Measurements from ENCODE around the gene PSD4. TPM values are rescaled to one million over a fixed set of nuclear protein-coding genes. Genes with fewer than 3 reads are reported as not detected.

Gene PSD4
- total and polyA plus RNA-seq, 5 donors from 2014 or later = 18.1 to 124 (median 22.7) TPM

GRCh38 chr2:113187771-113188170 is 14.0 kb downstream of the PSD4 start:
- Mint-ChIP-seq H3K9me3 (no peaks in the 10 kb centered on the region), H3K4me3 (peak overlapping the region in 2 of 4 donors; percentile 23 to 46), H3K27ac (peak overlapping the region; percentile 28 to 91 (median 87)), H3K36me3 (peaks cover 25% of the 10 kb centered on the region), H3K4me1 (peaks cover 24 to 76% (median 53%) of the 10 kb centered on the region in 4 donors), H3K27me3 (no peaks in the 10 kb centered on the region)
- Histone ChIP-seq H3K9me3 (ENCODE audit: control insufficient read depth in 2 of 2, low read length in 2 of 2) (no peaks in the 10 kb centered on the region), H3K36me3 (ENCODE audit: control insufficient read depth, insufficient read depth, low read length) (peaks cover 77% of the 10 kb centered on the region), H3K27ac (ENCODE audit: insufficient read depth, low read length, poor library complexity, severe bottlenecking) (no peak overlapping the region), H3K27me3 (ENCODE audit: control insufficient read depth, insufficient read depth, low read length) (no peaks in the 10 kb centered on the region), H3K4me1 (ENCODE audit: control insufficient read depth, insufficient read depth, low read length, poor library complexity, severe bottlenecking) (peaks cover 50% of the 10 kb centered on the region), H3K4me3 (ENCODE audit: low read depth, low read length) (no peak overlapping the region)
- no peak for ATAC-seq (ENCODE audit: low read depth in 2 of 2)
- no peak for DNase-seq

DNA sequence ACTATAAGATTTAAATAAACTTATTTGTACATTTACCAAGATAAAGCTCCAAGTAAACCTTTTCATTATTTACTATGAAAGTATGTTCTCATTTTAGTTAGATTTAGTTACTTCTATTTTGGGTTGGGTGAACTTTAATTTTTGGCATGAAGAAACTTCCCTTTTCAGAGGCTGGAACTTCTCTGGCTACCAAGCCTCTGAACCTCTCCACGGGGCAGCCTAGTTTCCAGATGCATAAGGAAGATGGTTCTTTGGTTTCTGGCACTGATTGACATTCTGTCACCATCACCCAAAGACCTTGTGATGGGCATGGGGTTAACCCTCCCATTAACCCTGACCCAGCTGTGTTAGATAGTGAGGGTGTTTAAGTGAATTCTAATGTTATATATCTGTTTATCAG is 17.1 kb downstream of the PSD4 start:
- peaks cover 19% of the 10 kb centered on the region for H3K4me1 ChIP-seq (ENCODE audit: control insufficient read depth, insufficient read depth, low read length, poor library complexity, severe bottlenecking)
- Mint-ChIP-seq H3K4me3 (no peak overlapping the region), H3K27ac (peak overlapping the region in 2 of 3 donors; percentile 27 to 87), H3K36me3 (peaks cover 34% of the 10 kb centered on the region), H3K27me3 (no peaks in the 10 kb centered on the region), H3K4me1 (peaks cover 24 to 53% (median 33%) of the 10 kb centered on the region in 4 donors), H3K9me3 (no peaks in the 10 kb centered on the region)
- H3K36me3 ChIP-seq (ENCODE audit: control insufficient read depth, insufficient read depth, low read length) = peaks cover 76% of the 10 kb centered on the region
- H3K27ac ChIP-seq (ENCODE audit: insufficient read depth, low read length, poor library complexity, severe bottlenecking) = no peak overlapping the region
- DNase-seq = no peak
- H3K4me3 ChIP-seq (ENCODE audit: low read depth, low read length) = no peak overlapping the region
- ATAC-seq (ENCODE audit: low read depth in 2 of 2) = no peak
- H3K9me3 ChIP-seq (ENCODE audit: control insufficient read depth in 2 of 2, low read length in 2 of 2) = no peaks in the 10 kb centered on the region
- no peaks in the 10 kb centered on the region for H3K27me3 ChIP-seq (ENCODE audit: control insufficient read depth, insufficient read depth, low read length)

GRCh38 chr2:113192459-113193100 is 18.8 kb downstream of the PSD4 start:
- ATAC-seq (ENCODE audit: low read depth in 2 of 2) (no peak), DNase-seq (no peak)
- Mint-ChIP-seq H3K4me3 (no peak overlapping the region), H3K36me3 (peaks cover 45% of the 10 kb centered on the region), H3K27ac (peak overlapping the region in 1 of 3 donors; percentile 84), H3K4me1 (peaks cover 28 to 55% (median 29%) of the 10 kb centered on the region in 4 donors), H3K9me3 (no peaks in the 10 kb centered on the region), H3K27me3 (no peaks in the 10 kb centered on the region)
- Histone ChIP-seq H3K27me3 (ENCODE audit: control insufficient read depth, insufficient read depth, low read length) (no peaks in the 10 kb centered on the region), H3K27ac (ENCODE audit: insufficient read depth, low read length, poor library complexity, severe bottlenecking) (no peak overlapping the region), H3K36me3 (ENCODE audit: control insufficient read depth, insufficient read depth, low read length) (peaks cover 75% of the 10 kb centered on the region), H3K4me1 (ENCODE audit: control insufficient read depth, insufficient read depth, low read length, poor library complexity, severe bottlenecking) (peaks cover 8% of the 10 kb centered on the region), H3K9me3 (ENCODE audit: control insufficient read depth in 2 of 2, low read length in 2 of 2) (no peaks in the 10 kb centered on the region), H3K4me3 (ENCODE audit: low read depth, low read length) (no peak overlapping the region)

GRCh38 chr2:113195923-113196501 is 22.2 kb downstream of the PSD4 start:
- Histone ChIP-seq H3K36me3 (ENCODE audit: control insufficient read depth, insufficient read depth, low read length) (peaks cover 80% of the 10 kb centered on the region), H3K4me1 (ENCODE audit: control insufficient read depth, insufficient read depth, low read length, poor library complexity, severe bottlenecking) (no peaks in the 10 kb centered on the region), H3K4me3 (ENCODE audit: low read depth, low read length) (no peak overlapping the region), H3K27ac (ENCODE audit: insufficient read depth, low read length, poor library complexity, severe bottlenecking) (no peak overlapping the region), H3K27me3 (ENCODE audit: control insufficient read depth, insufficient read depth, low read length) (no peaks in the 10 kb centered on the region), H3K9me3 (ENCODE audit: control insufficient read depth in 2 of 2, low read length in 2 of 2) (no peaks in the 10 kb centered on the region)
- H3K4me1 Mint-ChIP-seq = peaks cover 5 to 27% (median 8%) of the 10 kb centered on the region in 4 donors
- no peaks in the 10 kb centered on the region for H3K27me3 Mint-ChIP-seq
- no peak for ATAC-seq (ENCODE audit: low read depth in 2 of 2)
- no peak for DNase-seq
- H3K27ac Mint-ChIP-seq = peak overlapping the region in 2 of 3 donors; percentile 65 to 92
- H3K4me3 Mint-ChIP-seq = peak overlapping the region in 1 of 4 donors; percentile 54
- H3K9me3 Mint-ChIP-seq = no peaks in the 10 kb centered on the region
- H3K36me3 Mint-ChIP-seq = peaks cover 44% of the 10 kb centered on the region

DNA sequence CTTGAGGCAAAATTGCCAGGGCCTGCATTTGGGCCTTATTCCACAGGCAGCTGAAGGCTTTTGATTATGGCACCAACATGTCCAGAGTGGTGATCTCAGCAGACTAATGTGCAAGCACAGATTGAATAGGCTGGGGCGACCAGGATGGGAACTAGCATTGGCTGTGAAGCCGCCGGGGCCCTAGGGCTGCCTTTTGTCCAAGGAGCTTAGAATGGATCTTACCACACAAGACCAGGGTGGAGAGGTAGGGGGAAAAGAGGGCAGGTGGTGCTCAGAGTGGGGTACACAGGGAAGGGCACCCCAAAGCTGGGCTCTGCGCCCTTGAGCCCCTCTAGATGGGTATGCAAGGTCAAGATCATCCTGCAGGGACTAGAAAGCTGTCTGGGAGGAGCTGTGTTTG is 23.1 kb downstream of the PSD4 start:
- no peak overlapping the region for H3K4me3 ChIP-seq (ENCODE audit: low read depth, low read length)
- no peaks in the 10 kb centered on the region for H3K27me3 ChIP-seq (ENCODE audit: control insufficient read depth, insufficient read depth, low read length)
- DNase-seq = no peak
- Mint-ChIP-seq H3K9me3 (no peaks in the 10 kb centered on the region), H3K27me3 (no peaks in the 10 kb centered on the region), H3K36me3 (peaks cover 44% of the 10 kb centered on the region), H3K4me3 (peak overlapping the region in 1 of 4 donors; percentile 30), H3K27ac (peak overlapping the region; percentile 60 to 88 (median 61)), H3K4me1 (peaks cover 5 to 22% (median 8%) of the 10 kb centered on the region in 4 donors)
- H3K4me1 ChIP-seq (ENCODE audit: control insufficient read depth, insufficient read depth, low read length, poor library complexity, severe bottlenecking) = no peaks in the 10 kb centered on the region
- H3K36me3 ChIP-seq (ENCODE audit: control insufficient read depth, insufficient read depth, low read length) = peaks cover 82% of the 10 kb centered on the region
- no peak for ATAC-seq (ENCODE audit: low read depth in 2 of 2)
- H3K9me3 ChIP-seq (ENCODE audit: control insufficient read depth in 2 of 2, low read length in 2 of 2) = no peaks in the 10 kb centered on the region
- no peak overlapping the region for H3K27ac ChIP-seq (ENCODE audit: insufficient read depth, low read length, poor library complexity, severe bottlenecking)

DNA sequence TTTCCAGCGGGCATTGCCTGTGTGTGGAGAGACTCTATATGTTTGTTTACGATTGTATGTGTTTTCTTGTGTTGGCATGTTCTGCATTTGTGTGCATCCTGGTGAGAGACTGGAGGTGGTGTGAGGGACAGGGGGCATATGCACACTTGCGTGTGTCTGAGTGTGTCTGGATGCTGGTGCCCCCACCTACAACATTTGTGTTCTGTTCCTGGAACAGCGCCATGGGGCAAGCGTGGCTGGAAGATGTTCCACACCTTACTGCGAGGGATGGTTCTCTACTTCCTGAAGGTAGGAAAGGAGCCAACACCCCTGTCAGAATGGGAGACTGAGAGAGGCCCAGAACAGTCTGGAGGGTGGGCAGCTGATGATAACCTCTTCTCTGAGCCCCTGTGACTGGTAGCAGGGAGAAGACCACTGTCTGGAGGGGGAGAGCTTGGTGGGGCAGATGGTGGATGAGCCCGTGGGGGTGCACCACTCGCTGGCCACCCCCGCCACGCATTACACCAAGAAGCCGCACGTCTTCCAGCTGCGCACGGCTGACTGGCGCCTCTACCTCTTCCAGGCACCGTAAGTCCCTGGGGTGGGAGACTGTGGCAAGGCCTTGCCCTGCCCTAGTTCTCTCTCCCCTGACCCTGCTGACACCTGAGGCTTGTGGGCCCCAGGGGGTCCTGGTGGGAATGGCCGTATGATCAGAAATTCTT is 23.7 kb downstream of the PSD4 start:
- peak overlapping the region in 2 of 3 donors; percentile 61 to 71 for H3K27ac Mint-ChIP-seq
- peaks cover 5 to 22% (median 8%) of the 10 kb centered on the region in 4 donors for H3K4me1 Mint-ChIP-seq
- Histone ChIP-seq H3K4me3 (ENCODE audit: low read depth, low read length) (no peak overlapping the region), H3K36me3 (ENCODE audit: control insufficient read depth, insufficient read depth, low read length) (peaks cover 84% of the 10 kb centered on the region), H3K9me3 (ENCODE audit: control insufficient read depth in 2 of 2, low read length in 2 of 2) (no peaks in the 10 kb centered on the region), H3K27me3 (ENCODE audit: control insufficient read depth, insufficient read depth, low read length) (no peaks in the 10 kb centered on the region), H3K4me1 (ENCODE audit: control insufficient read depth, insufficient read depth, low read length, poor library complexity, severe bottlenecking) (no peaks in the 10 kb centered on the region), H3K27ac (ENCODE audit: insufficient read depth, low read length, poor library complexity, severe bottlenecking) (no peak overlapping the region)
- no peaks in the 10 kb centered on the region for H3K27me3 Mint-ChIP-seq
- H3K9me3 Mint-ChIP-seq = no peaks in the 10 kb centered on the region
- DNase-seq (no peak), ATAC-seq (ENCODE audit: low read depth in 2 of 2) (no peak)
- H3K36me3 Mint-ChIP-seq = peaks cover 44% of the 10 kb centered on the region
- no peak overlapping the region for H3K4me3 Mint-ChIP-seq

- Histone ChIP-seq H3K27ac (ENCODE audit: insufficient read depth, low read length, poor library complexity, severe bottlenecking) (no peak overlapping the region), H3K27me3 (ENCODE audit: control insufficient read depth, insufficient read depth, low read length) (no peaks in the 10 kb centered on the region), H3K4me1 (ENCODE audit: control insufficient read depth, insufficient read depth, low read length, poor library complexity, severe bottlenecking) (no peaks in the 10 kb centered on the region), H3K36me3 (ENCODE audit: control insufficient read depth, insufficient read depth, low read length) (peaks cover 84% of the 10 kb centered on the region), H3K9me3 (ENCODE audit: control insufficient read depth in 2 of 2, low read length in 2 of 2) (no peaks in the 10 kb centered on the region), H3K4me3 (ENCODE audit: low read depth, low read length) (no peak overlapping the region)
- Mint-ChIP-seq H3K27me3 (no peaks in the 10 kb centered on the region), H3K9me3 (no peaks in the 10 kb centered on the region), H3K27ac (peak overlapping the region; percentile 48 to 71 (median 61)), H3K36me3 (peaks cover 44% of the 10 kb centered on the region), H3K4me3 (no peak overlapping the region), H3K4me1 (peaks cover 5 to 20% (median 11%) of the 10 kb centered on the region in 4 donors)
- no peak for ATAC-seq (ENCODE audit: low read depth in 2 of 2)
- no peak for DNase-seq
These were observed 24.4 kb downstream of the PSD4 start for GRCh38 chr2:113198048-113198789.
